ENCODE results near the gene REXO5. TPM values are rescaled to one million over a fixed set of nuclear protein-coding genes. Genes with fewer than 3 reads are reported as not detected.
"Not testable (repeated sequence)": the region's sequence is repeated elsewhere in the genome, so short reads cannot be mapped to it uniquely, and the experiment has no call there.

The REXO5 gene
- polyA plus RNA-seq, 4 donors, result 5.5 to 6.7 (median 6.1) TPM

DNA sequence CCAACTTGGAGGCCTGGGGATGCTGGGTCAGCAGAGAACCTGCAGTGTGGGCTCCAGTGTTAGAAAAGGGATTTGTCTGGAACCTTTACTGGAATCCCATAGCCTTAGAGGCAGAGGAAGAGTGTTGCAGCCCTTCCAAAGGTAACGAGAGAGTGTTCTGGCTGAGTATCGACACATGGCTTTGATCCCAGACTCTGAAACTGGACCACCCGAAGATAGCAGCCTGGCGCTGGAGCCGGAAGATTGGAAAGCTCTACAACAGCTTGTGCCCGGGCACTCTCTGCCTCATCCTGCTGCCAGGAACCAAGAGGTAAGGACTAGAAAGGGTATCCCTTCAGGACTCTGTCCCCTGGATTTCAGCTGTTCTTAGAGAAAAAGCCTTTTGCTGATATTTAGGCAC, 39.7 kb downstream of the REXO5 start:
- no peak for DNase-seq (ENCODE audit: low read depth in 4 of 4, low spot score in 3 of 4)

DNA sequence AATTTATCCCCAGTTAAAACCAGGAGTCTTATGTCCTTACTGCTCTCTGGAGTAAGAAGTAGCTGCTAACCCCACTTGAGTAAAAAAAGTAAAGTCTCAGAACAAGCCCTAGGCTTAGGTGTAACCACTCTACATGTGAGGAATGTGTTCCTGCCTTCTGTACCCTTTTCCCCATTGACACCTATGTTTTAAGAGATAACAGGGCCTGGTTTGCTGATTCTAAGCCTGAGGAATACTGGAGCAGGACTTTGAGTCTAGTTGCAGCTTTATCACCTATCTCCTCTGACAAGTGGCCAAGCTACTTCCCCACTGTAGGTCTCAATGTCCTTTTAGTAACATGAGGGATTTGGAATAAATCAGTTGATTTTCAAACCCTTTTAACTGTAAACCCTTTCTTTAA, 40.2 kb downstream of the REXO5 start:
- DNase-seq (ENCODE audit: low read depth in 4 of 4, low spot score in 3 of 4), result no peak

DNA sequence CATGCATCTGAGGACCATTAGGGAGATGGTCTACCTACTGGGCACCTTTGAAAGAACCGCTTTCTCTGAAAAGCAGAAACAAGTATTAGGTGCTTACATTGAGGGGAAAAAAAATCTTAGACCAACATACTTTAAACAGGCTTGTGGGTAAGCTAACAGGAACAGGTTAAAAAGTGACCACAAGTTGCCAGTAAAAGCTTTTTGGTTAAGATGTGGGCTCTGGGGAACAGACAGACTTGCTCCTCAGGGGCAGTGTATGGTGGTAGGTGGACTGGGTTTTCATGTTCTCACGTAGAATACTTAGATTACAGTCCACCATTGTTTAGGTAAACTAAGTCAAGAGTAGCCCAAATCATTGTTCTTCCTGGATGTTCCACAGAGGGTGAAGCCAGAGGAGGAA, 41.2 kb downstream of the REXO5 start:
- no peak for DNase-seq (ENCODE audit: low read depth in 4 of 4, low spot score in 3 of 4)

DNA sequence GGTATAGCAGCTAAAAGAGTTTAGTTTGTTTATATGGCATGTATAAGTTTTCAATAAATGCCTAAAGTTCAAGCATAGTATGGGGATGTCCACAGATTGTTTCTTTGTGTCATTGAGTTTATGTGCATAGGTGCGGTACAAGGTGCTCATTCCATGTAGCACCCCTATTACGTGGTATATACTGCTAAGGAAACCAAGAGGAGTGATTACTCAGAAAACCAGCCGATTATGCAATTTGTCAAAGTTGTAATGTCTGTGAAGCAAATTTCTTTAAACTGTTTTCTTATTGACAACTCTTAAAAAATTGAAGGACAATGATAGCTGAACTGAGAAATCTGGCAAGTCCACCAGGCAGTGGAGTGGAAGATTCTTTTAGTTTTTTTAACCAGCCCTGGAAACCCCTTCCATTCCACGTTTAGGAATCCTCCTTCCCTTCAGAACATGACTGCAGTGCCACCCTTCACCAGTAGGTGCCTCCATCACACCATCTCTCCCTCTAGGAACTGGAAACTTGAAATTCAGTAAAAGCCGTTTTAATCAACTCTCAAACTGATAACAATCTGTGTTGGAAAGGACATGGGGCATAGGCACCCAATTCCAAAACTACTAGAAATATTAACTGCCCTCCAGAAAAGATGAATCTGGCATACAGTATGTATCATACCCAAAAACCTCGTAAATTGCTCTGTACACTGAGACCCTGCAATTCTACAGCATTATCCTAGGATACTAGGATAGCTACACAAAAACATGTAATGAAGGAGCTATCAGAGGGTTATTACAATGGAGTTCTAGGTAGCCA, 43.5 kb downstream of the REXO5 start:
- peak; percentile 27 to 60 (median 36) for DNase-seq (ENCODE audit: low read depth in 4 of 4, low spot score in 3 of 4)

DNA sequence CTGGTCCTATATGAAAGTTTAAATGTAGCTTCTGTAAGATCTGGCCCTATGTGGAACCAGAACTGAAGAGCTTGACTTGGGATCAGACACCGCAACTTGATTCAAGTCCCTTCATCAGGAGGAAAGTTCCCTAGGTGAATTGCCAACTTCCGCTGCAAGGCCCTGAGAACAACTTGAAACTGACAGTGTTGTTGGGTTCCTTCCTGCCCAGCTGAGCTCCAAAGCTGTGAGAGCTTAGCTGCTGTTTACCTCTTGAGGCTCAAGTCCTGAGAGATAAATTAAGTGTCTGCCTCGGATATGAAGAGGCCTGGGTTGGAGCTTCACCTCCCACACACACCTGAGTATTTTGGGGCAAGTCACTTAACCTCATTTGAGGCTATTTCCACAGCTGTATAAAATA, 44.7 kb downstream of the REXO5 start:
- DNase-seq (ENCODE audit: low read depth in 4 of 4, low spot score in 3 of 4), result no peak

DNA sequence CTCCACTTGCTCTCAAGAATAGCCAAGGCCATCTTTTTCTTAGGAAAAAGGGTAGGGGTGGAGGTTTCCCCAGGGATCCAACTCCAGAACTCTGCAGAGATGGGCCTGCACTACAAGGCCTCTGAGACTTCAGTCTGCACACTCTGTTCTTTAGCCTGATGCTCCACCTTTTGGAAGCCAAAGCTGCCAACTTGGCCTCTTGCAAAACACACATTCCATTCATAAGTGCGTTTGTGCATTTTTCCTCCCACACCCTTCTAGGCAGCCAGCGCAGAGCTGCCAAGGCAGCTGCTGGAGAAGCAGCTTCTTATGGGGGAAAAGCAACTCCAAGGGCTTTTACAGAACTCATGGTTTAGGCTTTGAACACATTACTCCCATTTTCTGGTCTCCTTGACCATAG, 45.3 kb downstream of the REXO5 start:
- DNase-seq (ENCODE audit: low read depth in 4 of 4, low spot score in 3 of 4), result no peak

DNA sequence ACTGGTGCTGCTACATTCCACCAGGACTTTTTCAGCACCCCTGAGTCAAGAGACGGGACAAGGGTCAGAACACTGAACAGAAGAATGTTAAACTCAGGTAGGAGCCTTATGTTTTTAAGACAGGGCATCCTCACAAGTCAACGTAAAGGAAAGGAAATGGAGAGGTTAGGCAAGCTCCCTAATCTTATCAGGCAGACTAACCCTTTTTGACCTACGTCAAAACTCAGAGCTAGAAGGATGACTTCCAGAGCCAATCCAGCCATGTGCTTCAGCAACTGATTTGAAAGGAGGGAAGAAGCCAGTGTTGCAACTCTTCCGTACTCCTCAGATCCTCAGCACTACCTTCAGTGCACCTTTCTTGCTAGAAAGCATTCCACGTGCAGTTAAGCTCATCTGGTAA, 46.8 kb downstream of the REXO5 start:
- no peak for DNase-seq (ENCODE audit: low read depth in 4 of 4, low spot score in 3 of 4)

DNA sequence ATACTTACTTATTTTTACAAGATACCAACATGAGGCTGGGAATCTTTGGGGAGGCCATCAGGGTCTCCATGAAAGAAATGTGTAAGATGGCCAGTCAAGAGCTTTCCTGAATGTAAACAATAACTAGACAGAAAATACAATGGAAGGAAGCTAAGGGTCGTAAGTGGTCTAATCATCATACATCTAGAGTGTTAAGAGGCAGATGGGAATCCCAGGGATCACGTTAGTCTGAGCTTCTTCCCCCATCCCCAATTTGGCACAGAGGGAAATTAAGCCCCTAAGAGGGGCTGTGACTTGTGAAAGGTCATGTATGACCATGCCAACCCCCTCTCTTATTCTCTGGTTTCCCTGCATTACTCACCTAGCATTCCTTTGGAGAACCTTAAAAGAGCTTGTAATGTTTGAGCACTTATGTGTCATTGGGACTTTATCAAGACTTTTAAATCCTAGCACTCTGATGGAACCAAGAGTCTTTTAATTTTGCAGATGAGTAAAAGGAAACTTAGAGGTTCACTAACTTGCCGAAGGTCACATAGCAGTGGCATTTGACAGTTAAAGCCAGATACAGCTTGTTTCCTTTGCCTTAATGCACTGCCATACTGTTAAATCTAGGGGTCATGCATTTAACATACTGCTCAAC, 47.8 kb downstream of the REXO5 start:
- DNase-seq (ENCODE audit: low read depth in 4 of 4, low spot score in 3 of 4), result no peak

DNA sequence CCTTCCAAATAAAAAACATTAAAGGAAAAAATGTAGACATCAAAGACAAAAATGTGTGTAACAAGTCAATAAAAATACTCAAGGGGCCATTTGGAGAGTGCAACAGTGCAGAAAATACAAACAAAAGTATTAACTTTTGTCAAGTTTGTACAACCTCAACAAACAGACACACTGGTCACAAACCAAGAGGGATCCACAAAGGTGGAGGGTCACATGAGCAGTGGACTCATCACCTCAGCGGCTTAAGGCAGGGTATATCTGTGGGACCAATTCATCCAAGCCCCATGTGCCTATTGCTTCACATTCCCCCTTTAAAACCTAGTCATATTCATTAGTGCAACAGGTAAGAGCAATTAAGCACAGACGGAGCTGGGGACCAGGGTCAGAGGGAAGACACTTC, 48.6 kb downstream of the REXO5 start:
- DNase-seq (ENCODE audit: low read depth in 4 of 4, low spot score in 3 of 4), result no peak

DNA sequence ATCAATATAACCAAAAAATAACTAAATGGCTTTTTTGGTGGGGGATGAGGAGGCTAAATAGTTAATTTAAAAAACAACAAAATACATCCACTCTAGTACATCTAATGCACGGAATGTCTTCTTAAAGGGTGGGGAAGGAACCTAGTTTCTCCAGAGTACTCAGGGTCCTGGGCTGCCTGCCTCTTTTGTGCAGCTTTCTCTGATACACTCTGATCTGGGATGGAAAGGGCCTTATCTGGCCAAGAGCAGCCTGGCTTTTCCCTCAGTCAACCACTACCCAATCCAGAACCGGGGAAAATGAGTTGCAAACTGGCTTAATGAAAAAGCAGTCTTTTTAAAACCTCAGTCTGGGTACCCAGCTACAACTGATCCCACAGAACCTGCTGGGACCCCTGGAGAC, 51.0 kb downstream of the REXO5 start:
- no peak for DNase-seq (ENCODE audit: low read depth in 4 of 4, low spot score in 3 of 4)

DNA sequence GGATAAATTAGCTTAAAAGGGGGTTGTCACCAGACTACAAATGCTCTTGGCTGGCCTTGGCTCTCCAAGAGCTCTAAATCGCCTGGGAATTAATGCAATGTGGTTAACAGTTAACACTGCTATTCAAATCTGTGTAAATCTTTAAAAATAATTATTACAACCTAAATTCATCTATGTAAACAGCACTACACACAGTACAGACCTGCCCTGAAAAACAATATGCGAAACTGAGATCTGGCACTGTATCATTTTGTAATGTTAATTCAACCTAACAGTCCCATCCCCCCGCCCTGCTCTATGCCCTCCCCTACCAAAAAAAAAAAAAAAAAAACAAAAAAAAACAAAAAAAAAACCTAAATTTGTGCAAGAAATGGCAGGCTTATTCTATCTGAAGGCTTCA, 52.9 kb downstream of the REXO5 start:
- DNase-seq (ENCODE audit: low read depth in 4 of 4, low spot score in 3 of 4), result no peak

DNA sequence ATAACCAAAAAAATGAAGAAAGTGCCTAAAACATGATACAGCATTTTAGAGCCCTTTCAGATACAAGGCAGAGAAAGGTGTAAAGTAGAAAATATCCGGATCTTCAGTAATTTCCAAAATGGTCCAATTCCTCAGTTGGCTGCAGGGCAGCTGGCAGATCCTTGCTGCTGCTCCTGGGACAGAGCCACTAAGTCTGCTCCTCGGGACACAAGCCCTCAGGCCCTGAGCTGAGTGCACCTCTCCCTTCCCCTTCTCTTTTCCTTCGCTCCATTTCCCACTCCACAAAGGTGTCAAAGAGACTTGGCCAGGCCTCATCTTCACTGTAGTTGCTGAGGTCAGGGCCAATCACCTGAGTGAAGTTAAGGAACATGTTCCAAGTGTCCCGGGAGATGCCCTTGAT, 53.4 kb downstream of the REXO5 start:
- DNase-seq (ENCODE audit: low read depth in 4 of 4, low spot score in 3 of 4), result no peak

DNA sequence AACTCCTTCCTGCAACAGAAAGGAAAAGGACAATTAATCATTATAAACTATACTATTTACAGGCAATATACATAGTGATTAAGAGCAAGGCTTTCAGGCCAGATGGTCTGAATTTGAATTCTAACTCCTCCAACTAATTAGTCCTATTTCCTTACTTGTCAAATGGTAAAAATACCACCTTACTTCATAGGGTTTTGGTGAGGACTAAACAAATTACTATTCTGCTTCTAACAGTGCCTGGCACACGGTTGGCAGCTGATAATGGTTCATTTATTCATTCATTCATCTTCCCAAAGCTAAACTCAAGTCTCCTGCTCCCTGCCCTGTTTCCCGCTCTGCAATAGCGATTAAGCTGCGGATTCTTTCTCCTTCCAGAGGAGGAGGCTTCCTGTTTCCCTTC, 54.0 kb downstream of the REXO5 start:
- no peak for DNase-seq (ENCODE audit: low read depth in 4 of 4, low spot score in 3 of 4)

DNA sequence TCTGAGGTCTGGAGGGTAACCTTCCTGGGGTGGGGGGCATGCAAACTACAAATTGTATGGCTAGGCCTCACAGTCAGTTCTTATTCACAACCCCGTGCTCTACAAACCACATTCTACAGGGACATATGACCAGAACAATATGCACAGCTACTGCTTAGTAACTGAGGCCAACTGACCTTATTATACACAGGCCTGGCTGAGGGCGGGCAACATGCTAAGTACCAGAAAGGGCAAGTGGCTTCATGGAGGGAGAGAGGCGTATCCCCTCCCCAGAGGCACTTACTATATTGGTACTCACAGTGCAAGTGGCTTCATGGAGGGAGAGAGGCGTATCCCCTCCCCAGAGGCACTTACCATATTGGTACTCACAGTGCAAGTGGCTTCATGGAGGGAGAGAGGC, 54.7 kb downstream of the REXO5 start:
- not testable (repeated sequence) for DNase-seq (ENCODE audit: low read depth in 4 of 4, low spot score in 3 of 4)

DNA sequence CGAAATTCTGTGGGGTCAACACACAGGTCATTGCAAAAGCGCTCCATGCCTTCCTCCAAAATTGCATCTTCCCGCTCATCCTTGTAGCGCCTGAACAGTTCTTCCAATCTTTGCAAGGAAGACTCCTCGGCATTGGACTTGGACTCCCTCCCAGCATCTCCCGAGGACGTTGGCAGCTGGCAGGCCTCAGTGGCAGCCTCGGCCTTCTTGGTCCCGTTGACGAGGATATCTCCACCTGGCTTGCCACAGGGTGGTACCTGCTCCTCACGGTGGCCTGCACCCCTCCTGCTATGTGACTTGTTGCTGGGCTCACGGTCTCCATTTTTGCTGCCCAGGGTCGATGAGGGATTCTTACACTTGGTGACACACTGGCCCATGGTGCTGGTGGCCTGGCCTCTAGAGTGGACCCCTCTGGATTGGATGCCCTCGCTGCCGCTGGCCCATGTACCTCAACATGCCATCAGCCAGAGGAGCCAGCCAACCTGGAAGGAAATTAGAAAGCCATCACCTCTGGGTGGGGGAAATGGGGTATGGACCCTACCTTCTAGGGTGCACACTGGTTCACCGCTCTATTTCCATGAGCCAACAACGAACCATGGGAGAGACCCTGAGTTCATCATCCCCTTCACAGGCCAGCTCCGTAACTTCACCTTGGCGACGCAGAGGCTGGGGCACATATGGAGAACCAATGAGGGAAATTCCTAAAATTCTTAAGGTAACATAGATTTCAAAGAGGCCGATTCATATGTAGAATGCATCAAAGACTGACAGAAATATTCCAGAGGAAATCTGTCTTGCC, 56.0 kb downstream of the REXO5 start:
- DNase-seq (ENCODE audit: low read depth in 4 of 4, low spot score in 3 of 4), result no peak

DNA sequence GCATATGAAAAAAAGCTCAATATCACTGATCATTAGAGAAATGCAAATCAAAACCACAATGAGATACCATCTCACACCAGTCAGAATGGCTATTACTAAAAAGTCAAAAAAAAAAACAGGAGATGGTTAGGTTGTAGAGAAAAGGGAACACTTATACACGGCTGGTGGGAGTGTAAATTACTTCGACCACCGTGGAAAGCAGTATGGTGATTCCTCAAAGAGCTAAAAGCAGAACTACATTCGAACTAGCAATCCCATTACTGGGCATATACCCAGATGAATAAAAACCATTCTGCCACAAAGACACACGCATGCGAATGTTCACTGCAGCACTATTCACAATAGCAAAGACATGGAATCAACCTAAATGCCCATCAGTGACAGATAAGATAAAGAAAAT, 58.0 kb downstream of the REXO5 start:
- not testable (repeated sequence) for DNase-seq (ENCODE audit: low read depth in 4 of 4, low spot score in 3 of 4)

DNA sequence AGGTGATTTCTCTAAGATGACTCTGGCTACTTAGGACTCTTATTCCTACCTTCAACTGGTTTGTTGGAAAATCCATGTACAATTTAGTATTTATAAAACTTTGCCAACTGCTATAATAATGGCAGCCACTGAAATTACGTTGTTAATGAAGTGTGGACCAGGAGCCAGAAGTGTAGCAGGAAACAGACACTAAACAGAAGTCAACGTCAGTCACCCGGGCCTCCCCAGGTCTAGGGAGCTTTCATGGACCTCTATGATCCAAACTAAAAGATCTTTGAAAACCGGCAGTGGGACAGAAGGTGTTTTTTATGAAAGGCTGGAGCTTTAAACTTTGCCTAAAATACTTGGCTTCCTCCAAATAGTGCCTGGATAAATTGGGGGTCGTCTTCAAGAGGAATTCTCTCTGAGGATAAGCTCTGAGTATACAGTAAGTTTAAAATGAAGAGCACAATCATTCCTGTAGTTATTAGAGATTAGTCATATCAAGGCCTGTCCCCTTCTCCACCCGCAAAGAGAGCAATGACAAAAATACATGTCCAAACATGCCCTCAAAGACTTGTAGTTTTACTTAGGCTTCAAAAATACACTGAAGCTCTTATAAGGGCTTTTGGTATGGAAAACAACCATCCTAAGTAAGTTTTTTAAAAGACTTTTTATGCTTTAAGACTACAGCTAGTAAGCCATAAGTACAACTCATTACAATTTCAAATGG, 59.2 kb downstream of the REXO5 start:
- DNase-seq (ENCODE audit: low read depth in 4 of 4, low spot score in 3 of 4), result no peak

DNA sequence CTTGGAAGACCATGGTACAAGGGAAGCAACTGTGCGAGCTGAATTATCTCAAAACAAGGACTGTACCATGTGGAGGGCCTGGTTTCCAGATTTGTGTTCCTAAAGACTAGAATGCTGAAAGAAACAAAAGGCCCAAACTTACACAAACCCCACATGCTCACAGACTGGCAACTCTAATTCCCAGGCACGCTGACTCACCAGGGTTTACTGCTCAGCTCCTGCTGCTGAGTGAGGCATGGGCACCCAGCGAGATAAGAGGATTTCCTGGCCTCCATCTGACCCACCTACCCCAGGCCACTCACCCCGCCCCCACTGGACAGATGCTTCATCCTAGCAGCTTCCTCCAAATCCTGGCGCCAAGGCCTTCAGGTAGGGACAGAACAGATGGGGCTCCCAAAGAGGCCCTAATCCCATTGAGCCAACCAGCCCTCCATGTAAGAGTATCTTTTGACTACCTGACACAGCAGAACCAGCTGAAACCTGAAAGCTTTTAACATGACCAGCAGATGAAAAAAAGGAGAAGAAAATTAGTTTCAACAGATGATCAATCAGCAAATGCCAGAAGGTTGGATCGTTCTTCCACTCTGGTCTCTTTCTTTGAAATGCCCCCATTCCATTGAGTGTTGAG, 59.9 kb downstream of the REXO5 start:
- DNase-seq (ENCODE audit: low read depth in 4 of 4, low spot score in 3 of 4), result no peak

DNA sequence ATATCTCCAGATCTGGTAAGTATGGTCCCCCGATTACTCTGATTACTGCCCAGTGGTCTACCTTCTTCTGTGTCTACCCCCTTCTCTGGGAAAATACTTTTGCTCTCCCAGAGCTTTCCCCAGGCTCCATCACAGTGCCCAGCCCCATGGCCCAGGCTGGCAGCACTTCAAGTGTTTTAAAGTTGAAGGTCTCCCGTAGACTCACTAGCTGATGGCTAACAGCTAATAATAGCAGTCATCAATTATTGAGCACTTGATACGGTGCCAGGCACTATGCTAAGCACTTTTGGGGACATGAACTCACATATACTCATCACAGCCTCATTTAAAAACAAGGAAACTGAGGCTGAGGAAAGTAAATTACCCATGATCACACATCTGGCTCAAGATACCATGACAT, 60.5 kb downstream of the REXO5 start:
- no peak for DNase-seq (ENCODE audit: low read depth in 4 of 4, low spot score in 3 of 4)

DNA sequence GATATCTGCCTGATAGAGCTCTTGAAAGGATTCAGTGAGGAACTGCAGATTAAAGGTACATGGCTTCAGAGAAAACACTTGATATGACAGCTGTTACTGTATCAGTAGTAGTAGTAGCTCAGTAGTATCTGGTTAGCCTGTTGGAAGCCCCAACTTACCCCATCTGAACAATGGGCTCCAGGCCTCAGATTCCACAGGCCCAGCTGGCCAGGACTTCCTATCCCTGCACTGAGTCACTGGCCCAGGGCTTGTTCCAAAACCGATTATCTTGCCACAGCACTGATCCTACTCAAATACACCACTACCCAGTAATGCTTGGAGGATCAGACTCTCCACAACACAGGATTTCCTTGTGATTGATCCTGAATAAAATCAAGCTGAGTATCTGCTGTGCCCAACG, 61.3 kb downstream of the REXO5 start:
- DNase-seq (ENCODE audit: low read depth in 4 of 4, low spot score in 3 of 4), result no peak

DNA sequence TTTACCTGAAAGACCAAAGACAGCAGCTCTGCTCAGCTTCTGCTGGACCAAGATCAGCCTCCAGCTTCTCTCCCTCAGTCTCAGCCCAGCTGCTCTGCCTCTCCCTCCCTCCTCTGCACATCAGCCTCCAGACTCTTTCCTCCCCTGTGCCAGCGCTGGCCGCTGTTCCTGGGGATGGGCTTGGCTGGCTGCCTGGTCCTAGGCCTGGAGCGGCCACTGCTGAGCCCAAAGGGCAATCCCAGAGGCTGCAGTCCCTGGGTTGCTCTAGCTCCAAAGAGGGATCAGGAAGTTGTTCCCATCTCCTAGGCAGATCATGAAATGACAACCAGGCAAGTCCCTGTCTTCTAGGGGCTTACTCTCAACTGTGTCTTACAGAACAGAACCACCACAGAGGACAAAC, 62.6 kb downstream of the REXO5 start:
- DNase-seq (ENCODE audit: low read depth in 4 of 4, low spot score in 3 of 4), result no peak
